Measurements from ENCODE around the gene DMRTA2.

DMRTA2 gene

GRCh38 chr1:50426702-50427085, 3.5 kb upstream of the DMRTA2 start:
- no peak overlapping the region for H2AFZ ChIP-seq (ENCODE audit: low read depth, low read length, severe bottlenecking)
- no peak overlapping the region for H3K27ac ChIP-seq (ENCODE audit: low read depth, low read length)
- H3K9me2 ChIP-seq (replicated peaks; ENCODE audit: insufficient read depth, low read length) = no peaks in the 10 kb centered on the region
- H3K9ac ChIP-seq (ENCODE audit: low read length) = no peak overlapping the region
- no peak overlapping the region for H3K4me3 ChIP-seq (ENCODE audit: insufficient read depth, low read length, poor library complexity, severe bottlenecking)
- no peak overlapping the region for H3K4me2 ChIP-seq (ENCODE audit: low read depth, low read length, poor library complexity, severe bottlenecking)
- no peaks in the 10 kb centered on the region for H3F3A ChIP-seq (ENCODE audit: insufficient read depth)
- no peaks in the 10 kb centered on the region for H3K9me3 ChIP-seq (ENCODE audit: insufficient read depth, low read length)
- TF ChIP-seq EZH2phosphoT487 (conservative IDR thresholded peaks at IDR 0.05; ENCODE audit: low read length) (no peak), CTCF (IDR thresholded peaks at IDR 0.05; ENCODE audit: insufficient read depth, low read length, poor library complexity, severe bottlenecking) (no peak)
- H3K36me3 ChIP-seq (ENCODE audit: low read length) = no peaks in the 10 kb centered on the region
- H3K27me3 ChIP-seq (ENCODE audit: low read length) = no peaks in the 10 kb centered on the region
- H3K79me2 ChIP-seq (ENCODE audit: insufficient read depth, low read length) = no peaks in the 10 kb centered on the region
- no peaks in the 10 kb centered on the region for H4K20me1 ChIP-seq (ENCODE audit: low read depth, low read length)

- Histone ChIP-seq H3K4me3 (ENCODE audit: insufficient read depth, low read length, poor library complexity, severe bottlenecking) (no peak overlapping the region), H3K79me2 (ENCODE audit: insufficient read depth, low read length) (no peaks in the 10 kb centered on the region), H3K9me3 (ENCODE audit: insufficient read depth, low read length) (no peaks in the 10 kb centered on the region), H2AFZ (ENCODE audit: low read depth, low read length, severe bottlenecking) (no peak overlapping the region), H3K9me2 (replicated peaks; ENCODE audit: insufficient read depth, low read length) (no peaks in the 10 kb centered on the region), H3K27ac (ENCODE audit: low read depth, low read length) (no peak overlapping the region), H3K36me3 (ENCODE audit: low read length) (no peaks in the 10 kb centered on the region), H3K27me3 (ENCODE audit: low read length) (no peaks in the 10 kb centered on the region), H3K9ac (ENCODE audit: low read length) (no peak overlapping the region), H3F3A (ENCODE audit: insufficient read depth) (no peaks in the 10 kb centered on the region), H4K20me1 (ENCODE audit: low read depth, low read length) (no peaks in the 10 kb centered on the region), H3K4me2 (ENCODE audit: low read depth, low read length, poor library complexity, severe bottlenecking) (no peak overlapping the region)
- TF ChIP-seq EZH2phosphoT487 (conservative IDR thresholded peaks at IDR 0.05; ENCODE audit: low read length) = no peak
- TF ChIP-seq CTCF (IDR thresholded peaks at IDR 0.05; ENCODE audit: insufficient read depth, low read length, poor library complexity, severe bottlenecking) = no peak
These were observed 3.0 kb upstream of the DMRTA2 start for GRCh38 chr1:50426108-50426700.

- no peaks in the 10 kb centered on the region for H3K27me3 ChIP-seq (ENCODE audit: low read length)
- H3K4me2 ChIP-seq (ENCODE audit: low read depth, low read length, poor library complexity, severe bottlenecking) = no peak overlapping the region
These were observed 2.3 kb upstream of the DMRTA2 start for GRCh38 chr1:50425376-50426107.

More at GRCh38 chr1:50425376-50426107, 2.3 kb upstream of the DMRTA2 start:
- Histone ChIP-seq H3K9me2 (replicated peaks; ENCODE audit: insufficient read depth, low read length) (no peaks in the 10 kb centered on the region), H3K9me3 (ENCODE audit: insufficient read depth, low read length) (no peaks in the 10 kb centered on the region), H3K27ac (ENCODE audit: low read depth, low read length) (no peak overlapping the region), H3K79me2 (ENCODE audit: insufficient read depth, low read length) (no peaks in the 10 kb centered on the region), H4K20me1 (ENCODE audit: low read depth, low read length) (no peaks in the 10 kb centered on the region), H3F3A (ENCODE audit: insufficient read depth) (no peaks in the 10 kb centered on the region), H3K36me3 (ENCODE audit: low read length) (no peaks in the 10 kb centered on the region), H3K9ac (ENCODE audit: low read length) (no peak overlapping the region), H2AFZ (ENCODE audit: low read depth, low read length, severe bottlenecking) (no peak overlapping the region), H3K4me3 (ENCODE audit: insufficient read depth, low read length, poor library complexity, severe bottlenecking) (no peak overlapping the region)
- TF ChIP-seq CTCF (IDR thresholded peaks at IDR 0.05; ENCODE audit: insufficient read depth, low read length, poor library complexity, severe bottlenecking) (no peak), EZH2phosphoT487 (conservative IDR thresholded peaks at IDR 0.05; ENCODE audit: low read length) (no peak)

Data from SU-DHL-6 (cell line).